ENCODE results near the gene CD70. TPM values are rescaled to one million over a fixed set of nuclear protein-coding genes. Genes with fewer than 3 reads are reported as not detected.
"Not testable (repeated sequence)": the region's sequence is repeated elsewhere in the genome, so short reads cannot be mapped to it uniquely, and the experiment has no call there.

The CD70 gene
- total RNA-seq, 4 donors from 2014 or later: not detected

DNA sequence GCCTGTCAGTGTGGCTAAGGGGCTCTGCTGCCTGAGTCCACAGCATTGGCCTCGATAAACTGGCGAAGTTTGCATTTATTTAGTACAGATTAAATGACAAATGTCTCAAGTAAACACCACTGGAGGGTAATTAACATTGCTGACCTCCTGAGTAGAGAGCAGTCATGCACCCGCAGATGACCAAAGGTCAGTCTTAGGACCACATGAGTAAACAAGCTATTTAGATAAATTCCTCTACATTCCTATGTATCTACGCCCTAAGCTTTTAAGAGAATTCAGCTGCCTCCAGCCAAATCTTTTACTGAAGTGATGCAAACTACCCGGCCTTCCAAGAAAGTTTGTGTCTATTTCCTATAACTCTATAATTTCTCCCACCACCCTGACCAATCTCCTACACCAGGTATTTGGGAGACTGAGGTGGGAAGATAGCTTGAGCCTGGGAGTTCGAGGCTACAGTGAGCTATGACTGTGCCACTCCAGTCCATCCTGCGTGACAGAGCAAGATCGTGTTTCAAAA, 22.9 kb downstream of the CD70 start:
- TF ChIP-seq CTCF (IDR thresholded peaks at IDR 0.05) (no peak), POLR2A (IDR thresholded peaks at IDR 0.05) (no peak)
- intact Hi-C loops (cut with DNase I; ENCODE audit: low total_unique reads): no loop called here
- H3K4me3 ChIP-seq (ENCODE audit: low read depth, poor library complexity, severe bottlenecking): no peak overlapping the region
- WGBS, 2 donors: 59 to 67% methylated on average over 8 of the region's 8 CpGs
- DNase-seq (ENCODE audit: low spot score in 2 of 2): no peak

GRCh38 chr19:6566727-6567126, 24.2 kb downstream of the CD70 start:
- H3K4me3 ChIP-seq (ENCODE audit: low read depth, poor library complexity, severe bottlenecking); intact Hi-C loops (cut with DNase I; ENCODE audit: low total_unique reads); DNase-seq (ENCODE audit: low spot score in 2 of 2): not testable (repeated sequence)
- 74% methylated on average over 3 of the region's 3 CpGs for WGBS, 2 donors

DNA sequence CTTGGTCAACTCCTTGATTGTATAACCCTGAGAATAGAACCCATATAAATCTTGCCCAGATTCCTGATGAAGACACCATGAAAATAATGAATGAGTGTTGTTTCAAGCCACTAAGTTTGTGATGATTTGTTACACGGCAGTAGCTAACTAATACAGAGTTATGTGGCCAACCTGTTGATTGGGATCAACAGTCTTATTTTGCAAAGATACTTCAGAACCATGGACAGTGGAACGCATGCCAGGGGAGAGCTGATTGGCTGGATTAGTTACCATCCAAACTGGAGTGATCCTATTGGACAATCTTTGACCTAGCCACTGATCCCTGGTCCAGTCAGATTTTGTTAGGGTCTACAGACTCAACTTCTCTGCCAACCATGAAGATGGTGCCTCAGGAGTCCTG, 26.6 kb downstream of the CD70 start:
- H3K4me3 ChIP-seq (ENCODE audit: low read depth, poor library complexity, severe bottlenecking): no peak overlapping the region
- 69 to 80% methylated on average over 2 of the region's 2 CpGs for WGBS, 2 donors
- TF ChIP-seq CTCF (IDR thresholded peaks at IDR 0.05) (no peak), POLR2A (IDR thresholded peaks at IDR 0.05) (no peak)
- intact Hi-C loops (cut with DNase I; ENCODE audit: low total_unique reads): no loop called here
- no peak for DNase-seq (ENCODE audit: low spot score in 2 of 2)

DNA sequence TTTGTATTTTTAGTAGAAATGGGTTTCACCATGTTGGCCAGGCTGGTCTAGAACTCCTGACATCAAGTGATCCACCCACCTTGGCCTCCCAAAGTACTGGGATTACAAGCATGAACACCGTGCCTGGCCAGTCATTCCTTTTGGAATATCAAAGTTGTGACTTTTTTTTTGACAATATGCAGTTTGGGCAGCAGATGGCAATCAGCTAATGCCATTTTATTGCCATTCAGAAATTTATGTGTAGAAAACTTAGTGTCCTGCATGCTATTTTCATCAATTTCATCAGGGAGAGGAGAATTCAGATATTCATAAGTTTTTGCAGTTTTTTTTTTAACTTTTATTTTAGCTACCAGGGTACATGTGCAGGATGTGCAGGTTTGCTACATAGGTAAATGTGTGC, 28.5 kb downstream of the CD70 start:
- intact Hi-C loops (cut with DNase I; ENCODE audit: low total_unique reads); H3K4me3 ChIP-seq (ENCODE audit: low read depth, poor library complexity, severe bottlenecking); DNase-seq (ENCODE audit: low spot score in 2 of 2): not testable (repeated sequence)
- WGBS, 2 donors: 39 to 46% methylated on average over 1 of the region's 1 CpG

GRCh38 chr19:6556480-6557195, 34.3 kb downstream of the CD70 start:
- 51 to 53% methylated on average over 11 of the region's 11 CpGs for WGBS, 2 donors
- TF ChIP-seq CTCF (IDR thresholded peaks at IDR 0.05) (no peak), POLR2A (IDR thresholded peaks at IDR 0.05) (no peak)
- H3K4me3 ChIP-seq (ENCODE audit: low read depth, poor library complexity, severe bottlenecking): no peak overlapping the region
- no peak for DNase-seq (ENCODE audit: low spot score in 2 of 2)
- intact Hi-C loops (cut with DNase I; ENCODE audit: low total_unique reads): no loop called here

- 89% methylated on average over 2 of the region's 2 CpGs for WGBS, 2 donors
Observed at GRCh38 chr19:6556043-6556449, 34.9 kb downstream of the CD70 start.

More at GRCh38 chr19:6556043-6556449, 34.9 kb downstream of the CD70 start:
- no peak overlapping the region for H3K4me3 ChIP-seq (ENCODE audit: low read depth, poor library complexity, severe bottlenecking)
- TF ChIP-seq POLR2A (IDR thresholded peaks at IDR 0.05) (no peak), CTCF (IDR thresholded peaks at IDR 0.05) (no peak)
- intact Hi-C loops (cut with DNase I; ENCODE audit: low total_unique reads): no loop called here
- DNase-seq (ENCODE audit: low spot score in 2 of 2): no peak

Data from lower leg skin (tissue), 4 donors.